ENCODE measurements around the gene PAX7. TPM values are rescaled to one million over a fixed set of nuclear protein-coding genes. Genes with fewer than 3 reads are reported as not detected.

The PAX7 gene
- total RNA-seq, 2 donors from 2014 or later, result not detected

DNA sequence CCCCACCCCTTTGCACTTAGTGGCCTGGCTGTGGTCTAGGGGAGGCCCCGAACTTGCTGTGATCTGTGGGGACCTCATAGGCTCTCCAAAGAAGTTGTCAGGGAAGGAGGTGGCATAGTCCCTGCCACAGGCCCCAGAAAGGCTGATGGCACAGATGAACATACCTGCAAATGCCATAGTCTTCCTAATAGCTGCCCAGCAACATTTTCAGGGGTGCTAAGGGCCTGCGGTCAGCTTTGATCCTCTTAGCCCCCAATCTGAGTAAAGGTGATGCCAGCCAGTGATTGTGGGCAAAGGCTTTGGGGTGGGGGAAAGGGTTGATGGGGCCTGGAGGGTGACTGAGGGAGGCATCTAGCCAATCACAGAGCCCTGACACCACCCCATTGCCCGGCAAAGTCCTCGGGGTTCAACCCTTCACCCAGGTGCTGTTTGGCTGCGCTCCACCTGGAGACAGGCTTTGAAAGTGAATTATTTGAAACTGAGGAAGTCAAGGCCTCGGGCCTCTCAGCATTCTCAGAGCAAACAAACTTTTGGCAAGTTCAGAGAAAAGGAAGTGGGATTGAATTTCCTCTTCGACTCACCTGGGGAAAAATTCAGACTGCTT is 35.8 kb downstream of the PAX7 start:
- TF ChIP-seq, protein P1, sequence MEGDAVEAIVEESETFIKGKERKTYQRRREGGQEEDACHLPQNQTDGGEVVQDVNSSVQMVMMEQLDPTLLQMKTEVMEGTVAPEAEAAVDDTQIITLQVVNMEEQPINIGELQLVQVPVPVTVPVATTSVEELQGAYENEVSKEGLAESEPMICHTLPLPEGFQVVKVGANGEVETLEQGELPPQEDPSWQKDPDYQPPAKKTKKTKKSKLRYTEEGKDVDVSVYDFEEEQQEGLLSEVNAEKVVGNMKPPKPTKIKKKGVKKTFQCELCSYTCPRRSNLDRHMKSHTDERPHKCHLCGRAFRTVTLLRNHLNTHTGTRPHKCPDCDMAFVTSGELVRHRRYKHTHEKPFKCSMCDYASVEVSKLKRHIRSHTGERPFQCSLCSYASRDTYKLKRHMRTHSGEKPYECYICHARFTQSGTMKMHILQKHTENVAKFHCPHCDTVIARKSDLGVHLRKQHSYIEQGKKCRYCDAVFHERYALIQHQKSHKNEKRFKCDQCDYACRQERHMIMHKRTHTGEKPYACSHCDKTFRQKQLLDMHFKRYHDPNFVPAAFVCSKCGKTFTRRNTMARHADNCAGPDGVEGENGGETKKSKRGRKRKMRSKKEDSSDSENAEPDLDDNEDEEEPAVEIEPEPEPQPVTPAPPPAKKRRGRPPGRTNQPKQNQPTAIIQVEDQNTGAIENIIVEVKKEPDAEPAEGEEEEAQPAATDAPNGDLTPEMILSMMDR (IDR thresholded peaks at IDR 0.05), result no peak
- no peak overlapping the region for H3K9ac ChIP-seq (ENCODE audit: low read depth in 2 of 2, low read length in 2 of 2)
- intact Hi-C loops (cut with DNase I), result no loop called here
- no peak overlapping the region for H3K4me3 ChIP-seq
- no peaks in the 10 kb centered on the region for H3K36me3 ChIP-seq
- no peak overlapping the region for H3K27ac ChIP-seq
- peak; percentile 74 for DNase-seq
- peaks cover 4% of the 10 kb centered on the region for H3K4me1 ChIP-seq
- H3K27me3 ChIP-seq, result no peaks in the 10 kb centered on the region
- no peaks in the 10 kb centered on the region for H3K9me3 ChIP-seq

DNA sequence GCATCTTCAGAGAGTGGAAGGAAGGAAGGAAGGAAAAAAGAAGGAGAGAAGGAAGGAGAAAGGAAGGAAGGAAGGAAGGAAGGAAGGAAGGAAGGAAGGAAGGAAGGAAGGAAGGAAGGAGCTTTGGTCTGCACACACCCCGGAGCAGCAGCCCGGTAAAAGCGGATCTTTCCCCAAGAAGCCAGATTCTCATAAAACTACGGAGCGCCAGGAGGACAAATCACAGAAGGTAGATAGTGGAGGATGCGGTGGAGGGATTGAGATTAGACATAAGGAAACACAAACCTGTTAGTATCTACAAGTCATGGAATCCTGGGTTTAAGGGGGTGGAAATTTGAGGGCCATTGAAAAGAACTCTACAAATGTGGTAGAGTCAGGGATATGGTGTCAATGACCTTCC is 36.7 kb downstream of the PAX7 start:
- DNase-seq, result no peak
- no peak overlapping the region for H3K9ac ChIP-seq (ENCODE audit: low read depth in 2 of 2, low read length in 2 of 2)
- intact Hi-C loops (cut with DNase I), result no loop called here
- H3K4me1 ChIP-seq, result peaks cover 4% of the 10 kb centered on the region
- no peaks in the 10 kb centered on the region for H3K9me3 ChIP-seq
- no peak overlapping the region for H3K27ac ChIP-seq
- TF ChIP-seq, protein P1 (IDR thresholded peaks at IDR 0.05), result no peak
- H3K27me3 ChIP-seq, result no peaks in the 10 kb centered on the region
- no peak overlapping the region for H3K4me3 ChIP-seq
- H3K36me3 ChIP-seq, result no peaks in the 10 kb centered on the region

DNA sequence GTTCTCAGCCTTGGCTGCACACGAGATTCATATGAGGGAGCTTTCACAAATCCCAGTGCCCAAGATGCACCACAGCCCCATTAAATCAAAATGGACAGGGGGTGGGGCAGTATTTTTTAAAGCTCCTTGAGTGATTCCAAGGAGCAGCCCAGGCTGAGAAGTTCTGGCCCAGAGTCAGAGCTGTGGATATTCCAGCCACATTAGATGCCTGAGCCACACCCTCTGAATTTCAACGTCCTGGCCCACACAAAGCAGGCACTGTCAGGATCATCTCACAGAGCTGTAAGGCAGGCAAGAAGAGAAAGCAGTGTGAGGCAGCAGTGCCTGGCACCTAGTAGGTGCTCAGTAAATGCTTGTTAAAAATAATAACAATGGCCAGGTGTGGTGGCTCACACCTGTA is 37.4 kb downstream of the PAX7 start:
- H3K27ac ChIP-seq, result no peak overlapping the region
- intact Hi-C loops (cut with DNase I), result no loop called here
- H3K4me1 ChIP-seq, result peaks cover 4% of the 10 kb centered on the region

DNA sequence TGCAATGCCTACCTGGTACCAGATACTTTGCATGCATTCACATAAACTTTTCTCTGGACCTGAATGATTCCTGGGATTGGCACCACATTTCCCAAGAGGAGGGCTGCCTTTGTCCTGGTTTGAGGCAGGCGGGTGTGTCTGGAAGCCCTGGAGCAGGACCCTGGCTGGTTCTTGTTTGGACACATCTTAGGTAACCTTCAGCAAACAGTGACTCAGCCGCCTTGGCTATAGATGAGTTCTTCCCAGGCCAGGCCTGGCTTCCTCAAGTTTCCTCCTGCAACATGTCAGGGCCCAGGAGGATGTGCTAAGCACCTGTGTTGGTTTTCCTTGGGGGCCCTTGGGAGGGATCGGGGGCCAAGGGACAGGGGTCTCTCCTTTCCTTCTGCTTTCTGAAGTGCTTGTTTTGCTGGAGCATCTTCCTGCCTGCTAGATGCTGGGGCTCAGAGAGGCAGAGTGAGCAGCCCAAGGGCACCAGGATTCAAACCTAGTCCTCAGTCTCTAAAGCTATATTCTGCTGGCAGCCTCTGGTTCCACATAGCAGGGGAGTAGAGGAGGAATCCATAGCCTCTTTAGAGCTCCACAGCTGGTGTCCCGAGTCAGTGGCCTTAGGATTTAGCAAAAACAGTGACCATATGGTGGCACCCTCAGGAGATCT is 38.2 kb downstream of the PAX7 start:
- Histone ChIP-seq H3K4me1 (peaks cover 4% of the 10 kb centered on the region), H3K9ac (ENCODE audit: low read depth in 2 of 2, low read length in 2 of 2) (no peak overlapping the region), H3K27ac (no peak overlapping the region), H3K36me3 (no peaks in the 10 kb centered on the region), H3K4me3 (no peak overlapping the region), H3K9me3 (no peaks in the 10 kb centered on the region), H3K27me3 (no peaks in the 10 kb centered on the region)
- DNase-seq, result peak; percentile 74
- TF ChIP-seq, protein P1 (IDR thresholded peaks at IDR 0.05), result no peak
- intact Hi-C loops (cut with DNase I), result no loop called here

More for the DNA sequence above, 37.4 kb downstream of the PAX7 start:
- Histone ChIP-seq H3K9me3 (no peaks in the 10 kb centered on the region), H3K27me3 (no peaks in the 10 kb centered on the region), H3K36me3 (no peaks in the 10 kb centered on the region), H3K4me3 (no peak overlapping the region), H3K9ac (ENCODE audit: low read depth in 2 of 2, low read length in 2 of 2) (no peak overlapping the region)
- peak; percentile 63 for DNase-seq
- TF ChIP-seq, protein P1 (IDR thresholded peaks at IDR 0.05), result no peak

DNA sequence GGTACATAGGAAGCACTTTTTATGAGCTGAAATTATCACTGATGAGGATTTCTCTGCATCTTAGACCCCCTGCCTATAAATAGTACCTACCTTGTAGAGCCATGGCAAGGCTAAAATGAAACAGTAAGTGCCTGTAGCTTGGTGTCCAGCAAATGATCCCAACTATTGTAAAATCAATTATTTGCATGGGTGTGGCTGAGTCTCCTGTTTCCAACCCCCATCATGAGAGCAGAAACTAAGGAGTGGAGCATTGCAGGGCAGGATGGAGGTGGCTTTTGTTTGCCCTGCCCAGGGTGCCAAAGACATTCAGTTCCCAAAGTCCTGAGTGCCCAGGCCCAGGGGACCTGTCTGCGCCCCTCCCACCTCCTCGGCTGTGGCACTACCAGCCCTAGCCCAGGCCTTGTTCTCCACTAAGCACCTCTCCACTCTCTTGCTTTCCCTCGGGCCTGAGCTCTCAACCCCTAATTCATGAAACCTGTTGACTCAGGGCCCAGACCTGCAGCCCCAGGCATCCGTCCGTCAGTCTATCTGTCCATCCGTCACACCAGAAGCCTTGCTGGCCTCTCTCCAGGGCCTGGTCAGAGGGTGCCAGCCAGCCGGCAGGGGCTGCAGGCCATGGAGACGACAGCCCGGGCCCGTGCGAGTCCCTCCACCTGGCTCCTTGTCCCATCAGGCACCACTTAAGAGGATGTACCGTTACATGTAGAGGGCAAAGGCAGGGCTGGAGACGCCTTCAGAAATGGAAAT is 39.6 kb downstream of the PAX7 start:
- no peaks in the 10 kb centered on the region for H3K36me3 ChIP-seq
- H3K27ac ChIP-seq, result no peak overlapping the region
- peaks cover 4% of the 10 kb centered on the region for H3K4me1 ChIP-seq
- no peak for DNase-seq
- no peaks in the 10 kb centered on the region for H3K27me3 ChIP-seq
- intact Hi-C loops (cut with DNase I), result no loop called here
- no peak overlapping the region for H3K9ac ChIP-seq (ENCODE audit: low read depth in 2 of 2, low read length in 2 of 2)
- H3K9me3 ChIP-seq, result no peaks in the 10 kb centered on the region
- TF ChIP-seq, protein P1 (IDR thresholded peaks at IDR 0.05), result no peak
- no peak overlapping the region for H3K4me3 ChIP-seq

Measured in colonic mucosa (tissue), 4 donors.